C4-2B (cell line): ENCODE data around the gene HNRNPH2.

Experiments used
- H3K27ac ChIP-seq: fragments of 450-650 bp; 2 replicates; pipeline ENCODE4 v1.5.1; 2017
- ZFX ChIP-seq: fragments of 450-650 bp; IDR thresholded peaks from 2 replicates; pipeline ENCODE4 v1.6.1; 2017
- TF ChIP-seq, protein P1 (sequence below): fragments of 450-650 bp; conservative IDR thresholded peaks from 2 replicates; pipeline ENCODE4 v1.5.1; 2017; ENCODE audit warnings: mild to moderate bottlenecking

Gene HNRNPH2

DNA sequence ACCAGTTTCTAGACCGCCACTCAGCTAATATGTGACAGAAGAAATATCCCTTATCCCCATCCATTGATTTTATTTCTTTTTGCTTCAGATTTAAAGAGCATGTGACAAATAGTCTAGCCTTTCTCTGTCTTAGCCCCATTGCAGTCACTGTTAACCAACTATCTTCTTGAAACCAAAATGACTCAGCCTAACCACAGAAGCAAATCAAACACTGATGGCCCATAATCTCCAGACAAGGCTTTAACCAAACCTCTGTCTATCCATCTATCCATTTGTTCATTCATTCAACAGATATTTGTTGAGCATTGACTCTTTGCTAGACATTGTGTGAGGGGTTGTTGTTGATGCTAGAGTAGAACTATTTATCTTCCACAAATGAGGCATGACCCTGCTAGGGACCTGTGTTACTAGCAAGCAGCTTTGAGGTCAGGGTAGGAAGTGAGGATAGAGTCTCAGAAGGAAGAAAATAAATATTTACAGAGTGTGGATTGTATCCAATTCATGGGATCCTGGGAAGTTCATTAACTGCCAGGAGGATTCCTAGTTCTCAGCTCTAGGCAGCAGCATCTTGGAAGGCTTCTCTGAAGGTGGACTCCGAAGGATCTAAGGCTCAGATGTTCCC is 22.5 kb downstream of the HNRNPH2 start:
- no peak overlapping the region for H3K27ac ChIP-seq
- TF ChIP-seq ZFX = no peak
- TF ChIP-seq, protein P1, sequence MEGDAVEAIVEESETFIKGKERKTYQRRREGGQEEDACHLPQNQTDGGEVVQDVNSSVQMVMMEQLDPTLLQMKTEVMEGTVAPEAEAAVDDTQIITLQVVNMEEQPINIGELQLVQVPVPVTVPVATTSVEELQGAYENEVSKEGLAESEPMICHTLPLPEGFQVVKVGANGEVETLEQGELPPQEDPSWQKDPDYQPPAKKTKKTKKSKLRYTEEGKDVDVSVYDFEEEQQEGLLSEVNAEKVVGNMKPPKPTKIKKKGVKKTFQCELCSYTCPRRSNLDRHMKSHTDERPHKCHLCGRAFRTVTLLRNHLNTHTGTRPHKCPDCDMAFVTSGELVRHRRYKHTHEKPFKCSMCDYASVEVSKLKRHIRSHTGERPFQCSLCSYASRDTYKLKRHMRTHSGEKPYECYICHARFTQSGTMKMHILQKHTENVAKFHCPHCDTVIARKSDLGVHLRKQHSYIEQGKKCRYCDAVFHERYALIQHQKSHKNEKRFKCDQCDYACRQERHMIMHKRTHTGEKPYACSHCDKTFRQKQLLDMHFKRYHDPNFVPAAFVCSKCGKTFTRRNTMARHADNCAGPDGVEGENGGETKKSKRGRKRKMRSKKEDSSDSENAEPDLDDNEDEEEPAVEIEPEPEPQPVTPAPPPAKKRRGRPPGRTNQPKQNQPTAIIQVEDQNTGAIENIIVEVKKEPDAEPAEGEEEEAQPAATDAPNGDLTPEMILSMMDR = no peak

- TF ChIP-seq, protein P1 = no peak
- no peak for TF ChIP-seq ZFX
- no peak overlapping the region for H3K27ac ChIP-seq
Observed at GRCh38 chrX:101442085-101442484, 34.1 kb downstream of the HNRNPH2 start.

DNA sequence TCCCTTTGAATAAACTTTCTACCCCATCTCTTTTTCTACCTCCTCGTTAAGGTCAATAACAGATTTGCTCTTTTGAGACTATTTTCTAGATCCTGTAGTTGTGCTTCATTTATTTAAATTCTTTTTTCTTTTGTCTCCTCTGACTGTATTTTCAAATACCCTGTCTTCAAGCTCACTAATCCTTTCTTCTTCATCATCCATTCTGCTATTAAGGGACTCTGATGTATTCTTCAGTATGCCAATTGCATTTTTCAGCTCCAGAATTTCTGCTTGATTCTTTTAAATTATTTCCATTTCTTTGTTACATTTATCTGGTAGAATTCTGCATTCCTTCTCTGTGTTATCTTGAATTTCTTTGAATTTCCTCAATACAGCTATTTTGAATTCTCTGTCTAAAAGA is 41.3 kb downstream of the HNRNPH2 start:
- H3K27ac ChIP-seq = no peak overlapping the region
- TF ChIP-seq ZFX = no peak
- TF ChIP-seq, protein P1 = no peak

- TF ChIP-seq, protein P1 = no peak
- TF ChIP-seq ZFX = no peak
- H3K27ac ChIP-seq = peak overlapping the region; percentile 38; the same call in 1 of the 2 replicates
Observed at GRCh38 chrX:101450085-101450484, 42.1 kb downstream of the HNRNPH2 start.

DNA sequence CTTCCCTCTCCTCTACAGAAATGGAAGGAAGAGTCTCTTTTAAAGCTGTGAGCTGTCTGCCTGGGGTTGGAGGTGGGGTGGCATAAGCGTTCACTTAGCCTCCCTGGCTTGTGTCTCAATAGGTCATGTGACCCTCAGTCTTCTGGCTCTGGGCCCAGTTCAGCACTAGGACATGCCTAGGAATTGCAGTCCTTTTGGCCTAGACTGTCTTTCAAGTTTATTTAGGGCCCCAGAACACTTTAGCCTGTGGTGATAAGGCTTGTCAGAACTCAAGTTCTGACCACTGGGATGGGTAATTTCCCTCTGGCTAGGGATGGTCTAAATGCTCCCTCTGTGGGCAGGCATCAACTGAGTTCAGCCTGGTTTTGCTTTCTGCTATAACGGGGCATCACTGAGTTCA is 42.9 kb downstream of the HNRNPH2 start:
- H3K27ac ChIP-seq = peak overlapping the region; percentile 38; the same call in 1 of the 2 replicates
- TF ChIP-seq, protein P1 = no peak
- no peak for TF ChIP-seq ZFX

- H3K27ac ChIP-seq = peak overlapping the region; percentile 43; the same call in 1 of the 2 replicates
- TF ChIP-seq ZFX = no peak
- TF ChIP-seq, protein P1 = no peak
Observed at GRCh38 chrX:101452056-101452455, 44.0 kb downstream of the HNRNPH2 start.

- no peak for TF ChIP-seq ZFX
- TF ChIP-seq, protein P1 = no peak
- H3K27ac ChIP-seq = no peak overlapping the region
Observed at GRCh38 chrX:101460669-101461068, 52.6 kb downstream of the HNRNPH2 start.
